ENCODE data around the gene SELE.

Gene SELE, protein sequence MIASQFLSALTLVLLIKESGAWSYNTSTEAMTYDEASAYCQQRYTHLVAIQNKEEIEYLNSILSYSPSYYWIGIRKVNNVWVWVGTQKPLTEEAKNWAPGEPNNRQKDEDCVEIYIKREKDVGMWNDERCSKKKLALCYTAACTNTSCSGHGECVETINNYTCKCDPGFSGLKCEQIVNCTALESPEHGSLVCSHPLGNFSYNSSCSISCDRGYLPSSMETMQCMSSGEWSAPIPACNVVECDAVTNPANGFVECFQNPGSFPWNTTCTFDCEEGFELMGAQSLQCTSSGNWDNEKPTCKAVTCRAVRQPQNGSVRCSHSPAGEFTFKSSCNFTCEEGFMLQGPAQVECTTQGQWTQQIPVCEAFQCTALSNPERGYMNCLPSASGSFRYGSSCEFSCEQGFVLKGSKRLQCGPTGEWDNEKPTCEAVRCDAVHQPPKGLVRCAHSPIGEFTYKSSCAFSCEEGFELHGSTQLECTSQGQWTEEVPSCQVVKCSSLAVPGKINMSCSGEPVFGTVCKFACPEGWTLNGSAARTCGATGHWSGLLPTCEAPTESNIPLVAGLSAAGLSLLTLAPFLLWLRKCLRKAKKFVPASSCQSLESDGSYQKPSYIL

DNA sequence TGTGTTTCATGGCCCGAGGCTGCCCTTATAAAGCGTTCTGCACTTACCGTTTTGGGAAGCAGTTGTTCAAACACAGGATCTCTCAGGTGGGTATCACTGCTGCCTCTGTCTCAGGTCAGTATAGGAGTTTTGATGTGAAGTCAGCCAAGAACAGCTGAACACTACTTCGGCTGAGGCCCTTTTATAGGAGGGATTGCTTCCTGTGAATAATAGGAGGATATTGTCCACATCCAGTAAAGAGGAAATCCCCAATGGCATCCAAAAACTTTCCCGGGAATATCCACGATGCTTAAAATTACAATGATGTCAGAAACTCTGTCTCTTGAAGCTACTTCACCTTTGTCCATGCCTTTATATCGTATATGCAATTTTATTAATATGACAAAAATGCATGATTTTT, at the start of gene SELE:
Gene SELE, minus strand, starts transcription at position 156 of the 400 bp plus-strand sequence. CDS start 467 bp downstream, outside the sequence.
- DNase-seq (ENCODE audit: low spot score): no peak

DNA sequence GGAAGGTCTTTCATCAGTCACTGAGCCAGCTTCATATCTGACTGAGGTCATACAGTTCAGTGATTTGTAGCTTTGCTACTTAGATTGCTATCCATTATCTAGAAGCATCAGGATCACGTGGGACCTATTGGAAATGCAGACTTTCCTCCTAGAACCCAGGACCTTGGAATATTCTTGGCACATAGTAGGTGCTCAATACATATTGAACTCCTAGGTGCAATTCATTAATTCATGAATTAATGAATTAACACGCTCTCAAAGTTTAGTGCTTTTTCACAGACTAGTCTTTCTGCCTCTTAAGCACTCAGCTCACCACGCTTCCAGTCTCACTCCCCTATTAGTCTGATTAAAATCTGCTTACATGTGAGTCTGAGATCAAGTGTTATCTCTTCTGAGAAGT, 48.7 kb upstream of the SELE start:
- DNase-seq (ENCODE audit: low spot score): no peak

DNA sequence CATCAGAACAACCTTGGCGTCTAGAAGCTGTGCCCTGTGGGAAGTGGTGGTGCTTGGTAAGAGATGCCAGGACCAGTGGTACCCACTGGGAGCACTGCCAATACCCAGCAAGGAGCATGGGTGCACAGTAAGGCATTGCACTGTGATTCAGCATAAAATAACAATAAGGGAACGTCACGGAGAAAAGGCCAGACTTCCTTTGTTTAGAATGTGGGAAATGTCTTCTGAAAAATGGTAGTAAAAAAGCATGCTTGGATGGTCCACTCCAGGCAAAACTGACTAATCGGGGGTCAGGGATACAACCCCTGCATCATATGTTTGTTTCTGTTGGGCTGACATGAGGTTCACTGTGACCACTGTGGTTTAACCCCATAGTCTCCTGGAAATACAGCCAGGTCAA, 46.1 kb upstream of the SELE start:
- no peak for DNase-seq (ENCODE audit: low spot score)

DNA sequence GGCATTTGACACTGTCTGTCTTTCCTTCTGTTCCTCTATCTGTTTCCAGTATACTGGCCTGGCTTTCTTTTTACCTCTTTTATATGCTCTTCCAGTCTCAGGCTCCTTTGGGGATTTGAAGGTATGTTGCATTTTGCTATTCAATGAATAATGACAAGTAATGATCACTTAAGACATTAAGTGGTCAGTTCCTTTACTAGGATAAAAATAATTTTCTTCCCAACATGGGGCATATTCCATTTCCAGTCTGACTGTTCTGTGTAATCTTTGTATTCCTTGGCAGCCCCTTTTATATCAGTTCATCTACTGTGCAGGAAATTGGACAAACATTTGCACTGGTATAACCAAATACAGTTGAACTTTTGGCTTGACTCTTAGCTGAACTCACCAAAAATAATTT, 45.3 kb upstream of the SELE start:
- no peak for DNase-seq (ENCODE audit: low spot score)

DNA sequence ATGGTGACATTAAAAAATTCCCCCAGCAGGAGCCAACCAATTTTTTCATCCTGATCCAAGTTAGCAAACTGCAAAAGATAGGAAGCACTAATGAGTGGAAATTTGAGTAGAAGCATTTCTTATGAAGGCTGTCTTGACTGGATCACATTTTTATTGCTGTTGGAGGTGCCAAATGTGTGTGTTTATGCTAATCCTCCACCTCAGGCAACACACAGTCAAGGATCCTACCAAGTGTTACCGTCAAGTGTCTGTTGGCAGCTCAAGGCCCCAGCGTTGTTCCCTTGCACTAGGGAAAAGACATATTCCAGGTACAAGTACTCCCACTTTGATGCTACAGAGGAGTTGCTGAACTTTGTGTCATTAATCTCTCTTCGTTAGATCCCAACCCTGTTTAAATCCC, 42.6 kb upstream of the SELE start:
- no peak for DNase-seq (ENCODE audit: low spot score)

DNA sequence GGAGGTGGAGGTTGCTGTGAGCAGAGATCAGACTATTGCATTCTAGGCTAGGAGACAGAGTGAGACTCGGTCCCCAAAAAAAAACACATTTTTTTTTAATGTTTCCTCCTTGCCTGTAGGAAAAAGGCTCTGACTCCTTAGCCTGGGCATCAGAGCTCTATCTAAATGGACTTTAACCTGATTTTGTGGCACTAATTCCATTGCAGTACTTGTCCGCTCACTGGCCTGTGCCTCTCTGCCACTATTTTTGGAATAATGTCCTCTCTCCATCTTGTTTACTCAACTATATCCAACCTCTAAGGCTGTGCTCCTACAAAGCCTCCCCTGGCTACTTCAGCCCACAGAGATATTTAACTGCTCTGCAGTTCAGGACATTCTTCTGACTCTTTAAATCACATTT, 34.3 kb upstream of the SELE start:
- DNase-seq (ENCODE audit: low spot score): no peak

DNA sequence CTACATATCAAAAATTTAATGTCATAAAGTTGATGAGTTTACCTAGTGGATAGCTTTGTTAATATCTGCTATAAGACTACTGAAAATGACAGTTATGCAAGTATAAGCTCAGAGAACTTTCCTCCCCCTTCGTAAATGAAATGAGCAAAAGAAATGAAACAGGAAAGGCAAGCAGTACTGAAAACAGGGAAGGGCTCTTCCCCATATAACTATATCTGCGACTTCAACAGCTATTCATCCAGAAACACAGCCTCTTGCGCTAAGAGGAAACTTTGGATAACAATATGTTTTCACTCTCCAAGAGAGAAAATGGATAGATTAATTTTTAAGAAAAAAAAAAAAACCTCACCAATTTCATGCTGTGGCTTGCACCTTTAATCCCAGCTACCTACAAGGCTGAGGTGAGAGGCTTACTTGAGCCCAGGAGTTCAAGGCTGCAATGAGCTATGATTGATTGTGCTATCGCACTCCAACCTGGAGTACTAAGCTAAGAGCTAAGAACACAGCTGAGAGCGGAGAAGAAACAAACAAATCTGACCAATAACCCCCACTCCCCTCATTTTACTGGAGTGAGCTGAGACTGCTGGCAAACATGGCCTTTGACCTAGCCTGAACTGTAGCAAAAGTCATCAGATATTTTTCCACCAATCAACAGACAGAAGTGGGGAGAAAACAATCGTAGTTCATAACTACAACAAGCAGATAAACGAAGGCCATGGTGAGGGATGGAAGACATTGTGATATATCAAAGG, 31.9 kb upstream of the SELE start:
- DNase-seq (ENCODE audit: low spot score): no peak

DNA sequence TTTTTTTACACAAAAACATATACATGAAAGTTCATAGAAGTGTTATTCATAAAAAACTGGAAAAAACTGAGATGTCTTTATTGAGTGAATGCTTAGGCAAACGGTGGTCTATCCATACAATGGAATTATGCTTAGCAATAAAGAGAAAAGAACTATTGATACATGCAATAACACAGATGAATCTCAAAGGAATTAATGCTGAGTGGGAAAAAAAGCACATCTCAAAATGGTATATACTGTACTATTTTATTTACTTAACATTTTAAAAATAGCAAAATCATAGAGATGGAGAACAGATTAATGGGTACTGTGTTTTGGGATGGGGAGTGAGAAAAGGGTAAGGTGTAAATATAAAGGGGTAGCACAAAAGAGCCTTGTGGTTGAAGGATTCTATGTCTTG, 31.0 kb upstream of the SELE start:
- no peak for DNase-seq (ENCODE audit: low spot score)

DNA sequence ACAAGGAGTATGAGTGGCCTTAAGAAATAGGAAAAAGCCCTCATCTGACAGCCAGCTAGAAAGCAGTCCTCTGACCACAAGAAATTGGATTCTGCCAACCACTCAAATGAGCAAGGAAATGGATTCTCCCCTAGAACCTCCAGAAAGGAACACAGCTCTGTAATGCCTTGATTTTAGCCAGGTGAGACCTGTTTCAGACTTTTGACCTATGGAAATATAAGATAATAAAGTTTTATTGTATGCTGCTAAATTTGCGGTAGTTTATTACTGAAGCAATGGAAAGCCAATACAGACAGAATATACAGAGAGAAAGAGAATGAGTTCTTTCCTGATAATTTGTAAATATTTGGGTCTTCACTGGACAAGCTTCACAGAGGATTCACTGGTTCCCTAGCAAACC, 28.8 kb upstream of the SELE start:
- no peak for DNase-seq (ENCODE audit: low spot score)

DNA sequence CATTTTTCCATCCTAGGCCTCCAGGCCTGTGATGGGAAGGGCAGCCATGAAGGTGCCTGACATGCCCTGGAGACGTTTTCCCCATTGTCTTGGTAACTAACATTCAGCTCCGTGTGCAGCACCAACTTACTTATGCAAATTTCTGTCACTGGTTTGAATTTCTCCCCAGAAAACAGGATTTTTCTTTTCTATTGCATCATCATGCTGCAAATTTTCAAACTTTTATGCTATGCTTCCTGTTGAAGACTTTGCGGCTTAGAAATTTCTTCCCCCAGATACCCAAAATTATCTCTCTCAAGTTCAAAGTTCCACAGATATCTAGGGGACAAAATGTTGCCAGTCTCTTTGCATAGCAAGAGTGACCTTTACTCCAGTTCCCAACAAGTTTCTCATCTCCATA, 25.2 kb upstream of the SELE start:
- DNase-seq (ENCODE audit: low spot score): no peak

DNA sequence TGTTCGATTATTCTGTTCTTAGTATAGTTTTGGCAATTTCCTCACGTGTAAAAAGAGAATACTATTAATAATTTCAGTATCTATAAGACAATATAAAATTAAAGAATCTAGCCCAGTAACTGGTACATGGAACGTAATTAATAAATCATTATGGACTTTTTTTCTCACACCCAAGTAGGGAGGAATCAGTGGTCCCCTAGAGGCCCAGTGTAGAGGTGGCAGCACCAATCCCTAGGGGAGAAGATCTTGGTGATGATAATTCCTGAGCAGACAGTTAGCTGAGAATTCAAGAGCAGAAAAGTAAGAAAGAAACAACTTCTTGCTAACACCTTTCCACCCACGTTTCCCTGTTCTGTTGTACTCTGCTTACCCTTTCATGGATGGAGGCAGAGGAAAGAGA, 19.7 kb upstream of the SELE start:
- no peak for DNase-seq (ENCODE audit: low spot score)

DNA sequence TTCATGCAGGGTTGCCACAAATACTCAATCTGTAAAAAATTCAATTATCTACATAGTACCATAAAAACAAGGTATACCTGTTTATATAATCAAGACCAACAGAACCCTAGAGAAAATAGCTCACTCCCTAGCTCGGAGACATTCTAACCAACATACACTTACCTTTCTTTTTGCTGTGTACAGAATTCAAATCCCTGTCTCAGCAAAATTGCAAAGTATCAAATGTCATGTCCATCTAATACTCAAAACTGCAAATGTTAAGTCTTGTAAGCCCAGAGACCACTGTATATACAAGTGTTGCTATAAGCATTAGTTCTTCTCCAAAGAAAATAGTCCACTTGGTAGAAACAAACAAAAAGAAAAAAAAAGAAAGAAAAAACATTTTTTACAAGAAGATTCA, 16.2 kb upstream of the SELE start:
- no peak for DNase-seq (ENCODE audit: low spot score)

DNA sequence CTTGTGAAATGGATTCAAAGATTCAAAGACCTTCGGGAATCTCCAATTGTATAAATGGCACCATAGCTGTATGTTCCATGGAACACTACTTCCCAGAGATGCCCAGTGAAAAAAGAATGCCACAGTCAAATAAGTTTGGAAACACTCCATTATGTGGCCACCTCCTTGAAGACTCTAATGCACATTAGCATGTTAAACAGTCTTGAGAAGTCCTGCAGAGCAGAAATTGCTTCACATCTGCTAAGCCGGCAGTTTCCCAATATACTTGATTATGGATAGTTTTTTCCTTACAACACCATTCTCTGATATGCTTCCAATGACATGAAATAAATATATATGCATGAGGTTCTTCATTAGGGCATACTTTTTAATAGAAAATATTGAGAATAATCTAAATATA, 12.7 kb upstream of the SELE start:
- DNase-seq (ENCODE audit: low spot score): no peak

DNA sequence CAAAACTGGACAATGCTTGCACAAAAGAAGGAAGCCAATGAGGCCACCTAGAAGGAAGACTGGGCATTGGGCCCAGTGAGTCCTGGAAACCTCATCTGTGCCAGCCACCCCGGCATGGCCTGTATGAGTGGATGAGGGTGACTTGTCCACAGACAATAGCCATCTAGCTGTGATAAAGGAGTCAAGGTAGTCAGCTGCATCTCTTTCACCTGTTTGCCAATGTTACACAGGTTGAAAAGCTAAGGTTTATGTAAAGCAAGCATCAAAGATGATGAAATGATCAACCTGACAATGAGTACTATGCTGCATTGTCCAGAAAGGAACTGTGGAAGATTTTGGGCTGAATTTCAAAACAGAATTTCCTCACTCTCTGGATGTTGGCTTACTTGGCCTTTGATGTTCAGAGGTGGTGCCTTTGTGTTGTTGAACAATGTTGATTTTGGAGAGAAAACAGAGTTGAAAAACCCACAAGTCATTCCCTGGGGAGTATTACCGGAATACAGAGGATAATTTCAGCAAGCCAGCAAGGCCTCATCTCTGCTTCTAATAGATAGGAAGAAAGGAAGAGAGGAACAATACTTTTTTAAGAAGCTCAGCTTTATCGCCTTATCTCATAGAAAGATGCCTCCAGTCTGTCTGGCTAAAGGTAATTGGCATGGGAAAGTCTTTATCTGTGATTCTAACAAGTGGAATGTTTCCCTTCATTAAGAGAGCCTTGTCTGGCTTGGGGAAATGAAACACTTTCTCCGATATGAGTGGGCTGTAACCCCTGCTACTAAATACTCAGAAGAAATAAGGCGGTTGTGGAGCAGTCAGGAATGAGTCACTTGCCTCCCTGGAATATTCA, 11.4 kb upstream of the SELE start:
- no peak for DNase-seq (ENCODE audit: low spot score)

DNA sequence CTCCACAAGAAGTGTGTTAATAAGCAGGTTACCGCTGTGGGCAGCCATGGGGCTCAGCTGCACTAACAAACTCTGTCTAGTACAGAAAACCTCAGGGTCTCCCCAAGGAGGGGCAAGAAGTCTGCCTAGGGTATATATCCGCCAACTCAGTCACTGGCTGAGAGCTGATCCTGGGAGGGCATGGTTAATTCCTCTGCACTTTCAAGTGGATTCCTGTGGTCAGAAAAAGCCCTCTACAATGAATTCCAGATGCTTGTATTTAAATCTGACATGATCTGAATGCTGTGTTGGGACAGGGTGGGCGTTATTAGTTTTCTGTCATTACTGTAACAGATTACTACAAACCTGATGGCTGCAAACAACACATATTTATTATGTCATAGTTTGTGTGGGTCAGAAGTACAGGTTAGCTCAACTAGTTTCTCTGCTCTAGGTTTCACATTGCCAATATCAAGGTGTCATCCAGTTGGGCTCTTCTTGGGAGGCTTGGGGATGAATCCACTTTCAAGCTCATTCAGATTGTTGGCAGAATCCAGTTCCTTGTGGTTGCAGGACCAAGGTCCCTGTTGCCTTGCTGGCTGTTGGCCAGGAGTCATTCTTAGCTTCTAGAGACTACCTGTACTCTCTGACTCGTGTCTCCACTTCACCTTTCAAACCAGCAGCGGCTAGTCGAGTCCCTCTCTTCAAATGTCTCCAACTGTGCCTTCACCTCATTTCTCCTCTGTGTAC, 8.0 kb upstream of the SELE start:
- DNase-seq (ENCODE audit: low spot score): no peak

DNA sequence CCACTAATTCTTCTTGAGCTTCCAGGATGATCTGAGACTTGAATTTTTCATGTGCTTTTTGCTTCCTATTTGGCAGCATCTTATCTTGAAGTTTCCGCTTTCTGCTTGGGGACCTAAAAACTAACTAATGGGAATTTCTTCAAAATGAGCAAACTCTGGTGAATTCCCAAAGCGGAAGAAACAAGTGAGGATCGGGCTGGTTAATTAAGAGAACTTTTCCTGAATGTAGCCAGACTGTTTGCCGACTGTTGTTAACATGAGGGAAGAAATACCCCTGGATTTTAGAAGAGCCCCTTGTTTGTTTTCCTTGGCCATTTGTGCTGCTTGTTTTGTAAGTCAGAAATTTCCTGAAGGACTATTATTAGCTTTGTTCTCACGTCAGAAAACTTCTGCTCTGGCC, 6.1 kb upstream of the SELE start:
- DNase-seq (ENCODE audit: low spot score): no peak

DNA sequence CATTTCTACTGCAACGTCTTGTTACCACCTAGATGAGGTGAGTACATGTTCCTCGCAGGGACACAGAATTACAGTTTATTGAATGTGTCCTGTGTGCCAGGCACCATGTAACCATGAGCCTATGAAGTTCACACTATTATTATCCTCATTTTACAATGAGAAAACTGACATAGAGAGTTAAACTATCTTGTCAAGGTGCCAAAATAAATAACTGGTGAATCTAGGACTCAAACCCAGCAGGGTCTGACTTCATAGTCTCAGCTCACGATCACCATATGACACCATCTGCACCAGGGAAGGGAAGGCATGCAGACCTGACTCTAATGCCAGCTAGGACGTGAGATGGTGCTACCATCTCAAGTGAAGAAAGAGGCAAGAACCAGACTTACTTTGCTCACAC, 2.4 kb downstream of the SELE start:
- DNase-seq (ENCODE audit: low spot score): no peak

DNA sequence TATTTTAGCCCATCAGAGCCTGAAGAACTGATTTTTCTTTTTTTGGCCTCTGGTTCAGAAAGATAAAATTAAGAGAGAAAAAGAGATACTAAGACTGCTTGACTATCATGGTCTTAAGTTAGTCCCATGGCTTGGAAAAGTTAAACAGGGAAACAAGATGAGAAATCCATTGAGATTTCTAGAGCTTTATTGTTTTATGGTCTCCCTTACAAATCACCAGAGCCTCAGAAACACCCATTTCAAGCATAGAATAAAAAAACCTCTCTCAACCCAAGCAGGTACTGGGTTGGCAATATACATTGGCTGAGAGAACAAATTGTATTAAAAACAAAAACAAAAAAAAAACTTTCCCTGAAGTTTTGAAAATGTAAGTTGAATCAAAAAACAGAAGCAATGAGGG, 3.9 kb downstream of the SELE start:
- no peak for DNase-seq (ENCODE audit: low spot score)

DNA sequence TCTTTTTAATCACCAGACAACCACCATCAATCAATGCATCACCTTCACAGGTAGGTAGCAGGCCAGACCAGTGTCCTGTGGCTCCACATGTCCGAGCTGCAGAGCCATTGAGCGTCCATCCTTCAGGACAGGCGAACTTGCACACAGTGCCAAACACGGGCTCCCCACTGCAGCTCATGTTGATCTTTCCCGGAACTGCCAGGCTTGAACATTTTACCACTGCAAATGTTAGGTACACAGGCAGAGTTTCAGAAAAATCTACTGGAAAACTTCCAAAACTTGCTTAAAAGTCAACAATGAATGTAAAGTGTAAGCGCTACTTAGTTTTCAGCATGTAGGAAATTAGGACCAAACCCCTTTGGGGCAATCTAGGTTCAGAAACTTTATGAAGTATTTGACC, 6.6 kb downstream of the SELE start:
- DNase-seq (ENCODE audit: low spot score): no peak

DNA sequence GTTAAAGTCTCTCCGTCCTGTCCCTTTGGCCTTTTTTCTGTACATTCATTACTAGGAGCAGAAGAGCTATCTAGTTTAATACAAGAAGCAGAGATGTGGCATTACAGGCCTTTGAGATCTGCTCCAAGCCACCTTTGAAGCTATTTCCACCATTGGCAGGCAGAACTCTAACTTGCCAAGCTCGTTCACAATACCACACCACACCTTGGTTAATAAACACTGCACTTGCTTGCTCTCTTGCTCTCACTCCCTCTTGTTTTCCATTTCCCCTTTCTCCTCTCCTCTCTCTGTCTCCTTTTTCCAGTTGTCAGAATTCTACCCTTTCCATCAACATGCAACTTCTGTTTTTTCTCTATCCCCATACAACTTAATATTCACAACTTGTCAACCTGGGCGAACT, 7.0 kb downstream of the SELE start:
- DNase-seq (ENCODE audit: low spot score): no peak

DNA sequence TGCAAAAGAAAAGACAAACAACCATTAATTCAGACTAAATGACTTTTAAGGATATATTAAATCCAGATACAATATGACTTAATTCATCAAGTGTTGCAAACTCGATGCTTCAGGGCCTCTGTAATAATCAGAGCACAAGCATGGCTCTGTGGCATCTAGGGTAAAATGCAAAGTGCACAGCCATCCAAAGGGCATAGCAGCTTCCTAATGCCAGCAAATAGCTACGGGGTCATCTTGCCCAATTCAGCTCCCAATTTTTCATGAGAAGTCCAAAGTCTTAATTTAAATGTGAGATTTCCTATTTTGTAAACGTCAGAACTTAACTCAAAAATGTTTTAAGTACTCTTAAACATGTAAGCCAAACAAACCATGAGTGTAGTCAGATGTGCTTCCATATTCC, 7.9 kb downstream of the SELE start:
- DNase-seq (ENCODE audit: low spot score): no peak

DNA sequence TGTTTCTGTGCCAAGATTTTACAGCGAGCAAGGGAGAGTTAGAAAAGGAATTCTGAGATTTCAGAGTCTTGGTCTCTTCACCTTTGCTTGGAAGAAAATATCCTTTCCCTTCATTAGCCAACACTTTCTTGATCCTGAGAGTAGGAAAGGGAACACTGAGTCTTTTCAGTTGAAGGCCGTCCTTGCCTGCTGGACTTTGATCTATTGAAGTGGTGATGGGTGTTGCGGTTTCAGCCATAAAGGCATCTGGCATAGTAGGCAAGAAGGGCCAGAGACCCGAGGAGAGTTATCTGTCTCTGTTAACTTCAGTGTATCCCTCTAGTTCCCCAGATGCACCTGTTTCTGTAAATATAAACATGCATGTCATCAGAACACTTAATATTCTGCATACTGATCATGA, 9.7 kb downstream of the SELE start:
- no peak for DNase-seq (ENCODE audit: low spot score)

Measured in Ammon's horn (tissue), 1 donor.